SU-DHL-6 (cell line): ENCODE measurements around the gene INPP5K.
"Not testable (repeated sequence)": the region's sequence is repeated elsewhere in the genome, so short reads cannot be mapped to it uniquely, and the experiment has no call there.

Experiments
- H2AFZ ChIP-seq: fragments of 200-600 bp; sonication (generic); 2 replicates; pipeline ENCODE4 v1.6.1; 2014; ENCODE audit warnings: low read depth, mild to moderate bottlenecking, moderate library complexity, mixed read lengths, antibody characterized with exemption, low read length; ENCODE audit not compliant: severe bottlenecking
- H3F3A ChIP-seq: fragments of 200-600 bp; shearing (Covaris generic); 2 replicates; pipeline ENCODE4 v1.6.0; 2016; ENCODE audit warnings: antibody characterized with exemption, mild to moderate bottlenecking; ENCODE audit not compliant: insufficient read depth
- H3K27ac ChIP-seq: fragments of 200-600 bp; sonication (generic); 2 replicates; pipeline ENCODE4 v1.5.1; 2016; ENCODE audit warnings: low read depth, mild to moderate bottlenecking, low read length, moderate library complexity, mixed read lengths
- H3K27me3 ChIP-seq: fragments of 200-600 bp; sonication (generic), shearing (Covaris generic); 2 replicates; pipeline ENCODE4 v1.6.0; 2014; ENCODE audit warnings: mild to moderate bottlenecking, low read length
- H3K36me3 ChIP-seq: fragments of 200-600 bp; sonication (generic); 2 replicates; pipeline ENCODE4 v1.6.1; 2014; ENCODE audit warnings: mild to moderate bottlenecking, low read length, mixed read lengths
- H3K4me2 ChIP-seq: fragments of 300-600, 200-600 bp; shearing (Covaris generic), sonication (generic); 2 replicates; pipeline ENCODE4 v1.6.0; 2014; ENCODE audit warnings: low read length, low read depth, mild to moderate bottlenecking; ENCODE audit not compliant: poor library complexity, severe bottlenecking
- H3K4me3 ChIP-seq: fragments of 200-600 bp; sonication (generic); 2 replicates; pipeline ENCODE4 v1.5.1; 2014; ENCODE audit warnings: antibody characterized with exemption, low read length, mild to moderate bottlenecking, mixed read lengths; ENCODE audit not compliant: insufficient read depth, poor library complexity, severe bottlenecking
- H3K79me2 ChIP-seq: fragments of 200-600 bp; sonication (generic); 2 replicates; pipeline ENCODE4 v1.6.1; 2014; ENCODE audit warnings: mild to moderate bottlenecking, low read length, moderate library complexity; ENCODE audit not compliant: insufficient read depth
- H3K9ac ChIP-seq: fragments of 200-600 bp; sonication (generic); 2 replicates; pipeline ENCODE4 v1.7.0; 2014; ENCODE audit warnings: mild to moderate bottlenecking, low read length
- H3K9me2 ChIP-seq: fragments of 200-600 bp; sonication (generic); replicated peaks from 2 replicates; pipeline ENCODE4 v1.6.1; 2014; ENCODE audit warnings: low read length; ENCODE audit not compliant: insufficient read depth
- H3K9me3 ChIP-seq: fragments of 200-600 bp; sonication (generic); 2 replicates; pipeline ENCODE4 v1.6.1; 2014; ENCODE audit warnings: low read length, mixed read lengths; ENCODE audit not compliant: insufficient read depth
- H4K20me1 ChIP-seq: fragments of 200-600 bp; sonication (generic); 2 replicates; pipeline ENCODE4 v1.6.1; 2014; ENCODE audit warnings: low read depth, mild to moderate bottlenecking, antibody characterized with exemption, low read length, moderate library complexity, mixed read lengths
- CTCF ChIP-seq: fragments of 200-600 bp; sonication (generic); IDR thresholded peaks from one replicate; pipeline ENCODE4 v1.5.1; 2017; ENCODE audit warnings: antibody characterized with exemption, mild to moderate bottlenecking, low read length, moderate library complexity; ENCODE audit not compliant: insufficient read depth, poor library complexity, severe bottlenecking
- EZH2phosphoT487 ChIP-seq: fragments of 200-600 bp; sonication (generic), shearing (Covaris generic); conservative IDR thresholded peaks from 2 replicates; pipeline ENCODE4 v1.6.1; 2018; ENCODE audit warnings: mild to moderate bottlenecking, antibody characterized with exemption, low read length, moderate library complexity, mixed read lengths

The INPP5K gene

GRCh38 chr17:1446201-1446600, 70.2 kb downstream of the INPP5K start:
- H3K9me2 ChIP-seq: no peaks in the 10 kb centered on the region
- H3K9ac ChIP-seq: no peak overlapping the region
- no peak for TF ChIP-seq CTCF
- no peak for TF ChIP-seq EZH2phosphoT487
- no peaks in the 10 kb centered on the region for H4K20me1 ChIP-seq
- no peaks in the 10 kb centered on the region for H3K27me3 ChIP-seq
- H3K36me3 ChIP-seq: no peaks in the 10 kb centered on the region
- no peak overlapping the region for H3K27ac ChIP-seq
- H3K9me3 ChIP-seq: no peaks in the 10 kb centered on the region
- no peak overlapping the region for H3K4me2 ChIP-seq
- peaks cover 91% of the 10 kb centered on the region for H3K79me2 ChIP-seq
- no peak overlapping the region for H3K4me3 ChIP-seq
- no peaks in the 10 kb centered on the region for H3F3A ChIP-seq
- no peak overlapping the region for H2AFZ ChIP-seq

GRCh38 chr17:1445695-1446094, 70.7 kb downstream of the INPP5K start:
- H4K20me1 ChIP-seq, H3K4me2 ChIP-seq, H3K36me3 ChIP-seq, H3K9me3 ChIP-seq, H3K27me3 ChIP-seq, H3F3A ChIP-seq, H3K4me3 ChIP-seq, H3K9ac ChIP-seq, H3K9me2 ChIP-seq, H2AFZ ChIP-seq, H3K27ac ChIP-seq: not testable (repeated sequence)
- H3K79me2 ChIP-seq: peaks cover 91% of the 10 kb centered on the region
